Sigmoid colon (tissue), 4 donors: ENCODE measurements around the gene GNA12.

ENCODE experiments used
- CTCF ChIP-seq, 4 experiments: fragments of 450-650 bp in 3 of 4; fragments of 200-600 bp in 1 of 4; IDR thresholded peaks; one replicate each; pipeline ENCODE4 v1.5.1; 2016 to 2019; ENCODE audit warnings: antibody characterized with exemption in 4 of 4, mild to moderate bottlenecking in 3 of 4, moderate library complexity in 2 of 4
- EP300 ChIP-seq, 4 donors: sonication (generic); formaldehyde crosslinking; IDR thresholded peaks; one replicate each; pipeline ENCODE4 v1.6.1; 2017; ENCODE audit warnings: antibody characterized with exemption in 4 of 4
- POLR2A ChIP-seq, 2 donors: fragments of 450-650 bp; IDR thresholded peaks; one replicate each; pipeline ENCODE4 v1.6.1; 2016; ENCODE audit warnings: antibody characterized with exemption in 2 of 2, mild to moderate bottlenecking in 2 of 2, moderate library complexity in 2 of 2
- POLR2AphosphoS5 ChIP-seq, 4 donors: sonication (generic); formaldehyde crosslinking; IDR thresholded peaks; one replicate each; pipeline ENCODE4 v1.6.1; 2017; ENCODE audit warnings: antibody characterized with exemption in 4 of 4

GRCh38 chr7:2773608-2774007, 70.5 kb downstream of the GNA12 start:
- no peak for TF ChIP-seq POLR2AphosphoS5 (IDR thresholded peaks at IDR 0.05)
- no peak for TF ChIP-seq CTCF (IDR thresholded peaks at IDR 0.05)
- TF ChIP-seq POLR2A (IDR thresholded peaks at IDR 0.05): no peak
- TF ChIP-seq EP300 (IDR thresholded peaks at IDR 0.05): no peak
